ENCODE results near the gene CTRL.
"Not testable (repeated sequence)": the region's sequence is repeated elsewhere in the genome, so short reads cannot be mapped to it uniquely, and the experiment has no call there.

CTRL gene

GRCh38 chr16:67939507-67940445, 8.1 kb upstream of the CTRL start:
- no peak for DNase-seq (ENCODE audit: low spot score)
- TF ChIP-seq, protein P1, sequence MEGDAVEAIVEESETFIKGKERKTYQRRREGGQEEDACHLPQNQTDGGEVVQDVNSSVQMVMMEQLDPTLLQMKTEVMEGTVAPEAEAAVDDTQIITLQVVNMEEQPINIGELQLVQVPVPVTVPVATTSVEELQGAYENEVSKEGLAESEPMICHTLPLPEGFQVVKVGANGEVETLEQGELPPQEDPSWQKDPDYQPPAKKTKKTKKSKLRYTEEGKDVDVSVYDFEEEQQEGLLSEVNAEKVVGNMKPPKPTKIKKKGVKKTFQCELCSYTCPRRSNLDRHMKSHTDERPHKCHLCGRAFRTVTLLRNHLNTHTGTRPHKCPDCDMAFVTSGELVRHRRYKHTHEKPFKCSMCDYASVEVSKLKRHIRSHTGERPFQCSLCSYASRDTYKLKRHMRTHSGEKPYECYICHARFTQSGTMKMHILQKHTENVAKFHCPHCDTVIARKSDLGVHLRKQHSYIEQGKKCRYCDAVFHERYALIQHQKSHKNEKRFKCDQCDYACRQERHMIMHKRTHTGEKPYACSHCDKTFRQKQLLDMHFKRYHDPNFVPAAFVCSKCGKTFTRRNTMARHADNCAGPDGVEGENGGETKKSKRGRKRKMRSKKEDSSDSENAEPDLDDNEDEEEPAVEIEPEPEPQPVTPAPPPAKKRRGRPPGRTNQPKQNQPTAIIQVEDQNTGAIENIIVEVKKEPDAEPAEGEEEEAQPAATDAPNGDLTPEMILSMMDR (IDR thresholded peaks at IDR 0.05; ENCODE audit: extremely low read depth, missing control alignments): no peak

DNA sequence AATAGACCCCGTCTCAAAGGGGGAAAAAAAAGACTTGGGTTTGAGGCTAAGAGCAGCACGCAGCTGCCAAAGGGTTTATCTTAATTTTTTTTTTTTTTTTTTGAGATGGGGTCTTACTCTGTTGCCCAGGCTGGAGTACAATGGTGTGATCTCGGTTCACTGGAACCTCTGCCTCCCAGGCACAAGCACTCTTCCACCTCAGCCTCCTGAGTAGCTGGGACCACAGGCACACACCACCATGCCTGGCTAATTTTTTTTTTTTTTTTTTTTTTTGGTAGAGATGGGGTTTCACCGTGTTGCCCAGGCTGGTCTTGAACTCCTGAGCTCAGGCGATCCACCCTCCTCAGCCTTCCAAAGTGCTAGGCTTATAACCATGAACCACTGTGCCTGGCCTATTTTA, 6.1 kb upstream of the CTRL start:
- not testable (repeated sequence) for DNase-seq (ENCODE audit: low spot score)

DNA sequence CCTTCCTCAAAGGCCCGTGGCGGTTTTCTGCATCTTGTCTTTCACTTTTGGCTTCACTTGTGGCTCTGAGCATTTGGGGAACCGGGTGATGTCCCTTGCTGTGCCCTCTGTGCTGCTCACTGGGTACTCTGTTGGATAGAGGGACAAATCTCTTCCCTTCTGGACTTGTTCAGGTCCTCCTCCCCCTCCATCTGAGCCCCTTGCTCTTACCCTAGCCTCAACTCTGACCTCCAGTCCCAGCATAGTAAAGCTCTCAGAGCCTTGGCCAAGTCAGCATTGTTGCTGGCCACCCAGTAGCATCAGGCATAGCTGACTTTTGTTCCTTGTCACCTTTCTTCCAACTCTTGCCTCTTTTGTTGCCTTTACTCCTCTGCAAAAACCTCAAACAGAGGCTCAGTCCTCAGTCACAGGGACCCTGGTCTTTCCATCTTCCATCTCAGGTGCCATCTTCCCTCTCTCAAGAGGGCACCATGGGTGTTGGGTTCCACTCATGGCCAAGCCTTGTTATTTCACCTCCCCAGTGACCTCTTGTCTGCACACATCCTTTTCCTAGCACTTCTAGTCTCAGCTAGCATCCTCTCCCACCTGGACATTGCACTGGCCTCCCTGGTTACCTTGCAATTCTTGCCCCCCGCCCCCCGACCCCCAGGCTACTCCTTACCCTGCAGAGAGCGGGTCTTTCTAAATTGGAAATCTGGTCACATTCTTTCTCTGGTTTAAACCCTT, 5.4 kb upstream of the CTRL start:
- DNase-seq (ENCODE audit: low spot score): peak; percentile 91

GRCh38 chr16:67936124-67936879, 4.6 kb upstream of the CTRL start, which contains the start of gene PSMB10:
Gene PSMB10 (minus strand): TSS chr16:67936850. CDS start chr16:67936749, 101 bp downstream.
- peak; percentile 49 for DNase-seq (ENCODE audit: low spot score)
- TF ChIP-seq, protein P1 (IDR thresholded peaks at IDR 0.05; ENCODE audit: extremely low read depth, missing control alignments): no peak

More for the DNA sequence above, 5.4 kb upstream of the CTRL start:
- TF ChIP-seq, protein P1 (IDR thresholded peaks at IDR 0.05; ENCODE audit: extremely low read depth, missing control alignments): no peak

GRCh38 chr16:67935402-67936123, 3.9 kb upstream of the CTRL start:
- DNase-seq (ENCODE audit: low spot score): peak; percentile 96
- TF ChIP-seq, protein P1 (IDR thresholded peaks at IDR 0.05; ENCODE audit: extremely low read depth, missing control alignments): no peak

GRCh38 chr16:67935101-67935401, 3.4 kb upstream of the CTRL start:
- no peak for DNase-seq (ENCODE audit: low spot score)
- TF ChIP-seq, protein P1 (IDR thresholded peaks at IDR 0.05; ENCODE audit: extremely low read depth, missing control alignments): no peak
